GM23338 (cell line): Measurements from ENCODE around the gene GAD1.

Source experiments
- CREB1 ChIP-seq: fragments of 250-450 bp; sonication (Bioruptor Pico); IDR thresholded peaks from 2 replicates; pipeline ENCODE4 v1.5.0; 2020; ENCODE audit warnings: low read depth, mild to moderate bottlenecking, moderate library complexity
- EZH2 ChIP-seq: fragments of 200-600 bp; sonication (generic); IDR thresholded peaks from one replicate; pipeline ENCODE4 v1.8.0; 2017; ENCODE audit warnings: antibody characterized with exemption, mild to moderate bottlenecking, low read depth; ENCODE audit not compliant: unreplicated experiment
- EZH2phosphoT487 ChIP-seq: fragments of 200-600 bp; sonication (generic); IDR thresholded peaks from one replicate; pipeline ENCODE4 v1.8.1; 2018; ENCODE audit warnings: antibody characterized with exemption; ENCODE audit not compliant: unreplicated experiment
- JUNB ChIP-seq: IDR thresholded peaks from one replicate; pipeline ENCODE4 v1.6.1; 2016; ENCODE audit warnings: antibody characterized with exemption; ENCODE audit not compliant: unreplicated experiment
- NANOG ChIP-seq: IDR thresholded peaks from 2 replicates; pipeline ENCODE4 v1.6.1; 2016; ENCODE audit warnings: antibody characterized with exemption, borderline replicate concordance
- POLR2AphosphoS5 ChIP-seq: IDR thresholded peaks from 2 replicates; pipeline ENCODE4 v1.6.1; 2016; ENCODE audit warnings: antibody characterized with exemption, low read depth
- STAT1 ChIP-seq: IDR thresholded peaks from one replicate; pipeline ENCODE4 v1.6.1; 2016; ENCODE audit warnings: antibody characterized with exemption; ENCODE audit not compliant: unreplicated experiment
- ZNF331 ChIP-seq: fragments of 250-450 bp; sonication (Bioruptor Pico); IDR thresholded peaks from 2 replicates; pipeline ENCODE4 v1.5.0; 2020; ENCODE audit warnings: low read depth, mild to moderate bottlenecking, moderate library complexity
- TF ChIP-seq, protein P1 (sequence below), 2 experiments: fragments of 200-600 bp in 1 of 2; sonication (generic) in 1 of 2; conservative IDR thresholded peaks; 2 replicates each; pipeline versions ENCODE4 v1.5.1 to v1.6.1; 2016 to 2017; ENCODE audit warnings: antibody characterized with exemption in 2 of 2, low read depth in 2 of 2, mild to moderate bottlenecking in 2 of 2, moderate library complexity in 1 of 2
- TF ChIP-seq, protein P2 (sequence below): IDR thresholded peaks from one replicate; pipeline ENCODE4 v1.6.1; 2018; ENCODE audit warnings: antibody characterized with exemption; ENCODE audit not compliant: unreplicated experiment
- TF ChIP-seq, protein P3 (sequence below): fragments of 250-450 bp; sonication (Bioruptor Pico); IDR thresholded peaks from 2 replicates; pipeline ENCODE4 v1.5.0; 2020; ENCODE audit warnings: mild to moderate bottlenecking, moderate library complexity

DNA sequence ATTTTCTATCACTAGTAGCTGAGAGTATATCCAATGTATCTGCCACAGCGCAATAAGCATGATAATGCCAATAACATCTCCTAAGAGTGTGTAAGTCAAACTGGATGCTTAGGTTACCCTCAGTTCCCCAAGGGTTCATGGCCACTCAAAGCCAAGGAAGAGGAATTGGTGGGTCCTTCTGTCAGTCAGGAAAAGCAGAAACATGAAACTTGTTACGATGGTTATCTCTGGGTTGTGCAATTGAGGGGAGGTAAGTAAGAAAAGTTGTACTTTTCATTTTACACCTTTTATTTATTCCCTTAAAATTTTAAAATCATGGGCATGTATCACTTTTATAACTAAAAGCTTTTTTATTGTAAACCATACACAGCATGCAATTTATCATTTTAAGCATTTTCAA is 10.1 kb upstream of the GAD1 start:
- TF ChIP-seq, protein P1, sequence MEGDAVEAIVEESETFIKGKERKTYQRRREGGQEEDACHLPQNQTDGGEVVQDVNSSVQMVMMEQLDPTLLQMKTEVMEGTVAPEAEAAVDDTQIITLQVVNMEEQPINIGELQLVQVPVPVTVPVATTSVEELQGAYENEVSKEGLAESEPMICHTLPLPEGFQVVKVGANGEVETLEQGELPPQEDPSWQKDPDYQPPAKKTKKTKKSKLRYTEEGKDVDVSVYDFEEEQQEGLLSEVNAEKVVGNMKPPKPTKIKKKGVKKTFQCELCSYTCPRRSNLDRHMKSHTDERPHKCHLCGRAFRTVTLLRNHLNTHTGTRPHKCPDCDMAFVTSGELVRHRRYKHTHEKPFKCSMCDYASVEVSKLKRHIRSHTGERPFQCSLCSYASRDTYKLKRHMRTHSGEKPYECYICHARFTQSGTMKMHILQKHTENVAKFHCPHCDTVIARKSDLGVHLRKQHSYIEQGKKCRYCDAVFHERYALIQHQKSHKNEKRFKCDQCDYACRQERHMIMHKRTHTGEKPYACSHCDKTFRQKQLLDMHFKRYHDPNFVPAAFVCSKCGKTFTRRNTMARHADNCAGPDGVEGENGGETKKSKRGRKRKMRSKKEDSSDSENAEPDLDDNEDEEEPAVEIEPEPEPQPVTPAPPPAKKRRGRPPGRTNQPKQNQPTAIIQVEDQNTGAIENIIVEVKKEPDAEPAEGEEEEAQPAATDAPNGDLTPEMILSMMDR (conservative IDR thresholded peaks at IDR 0.05; ENCODE audit: low read depth in 2 of 2): no peak
- TF ChIP-seq POLR2AphosphoS5 (no peak), STAT1 (no peak), EZH2phosphoT487 (no peak), EZH2 (no peak), CREB1 (no peak), ZNF331 (CRISPR knock-in tag) (no peak), JUNB (no peak), NANOG (no peak)
- TF ChIP-seq, protein P2, sequence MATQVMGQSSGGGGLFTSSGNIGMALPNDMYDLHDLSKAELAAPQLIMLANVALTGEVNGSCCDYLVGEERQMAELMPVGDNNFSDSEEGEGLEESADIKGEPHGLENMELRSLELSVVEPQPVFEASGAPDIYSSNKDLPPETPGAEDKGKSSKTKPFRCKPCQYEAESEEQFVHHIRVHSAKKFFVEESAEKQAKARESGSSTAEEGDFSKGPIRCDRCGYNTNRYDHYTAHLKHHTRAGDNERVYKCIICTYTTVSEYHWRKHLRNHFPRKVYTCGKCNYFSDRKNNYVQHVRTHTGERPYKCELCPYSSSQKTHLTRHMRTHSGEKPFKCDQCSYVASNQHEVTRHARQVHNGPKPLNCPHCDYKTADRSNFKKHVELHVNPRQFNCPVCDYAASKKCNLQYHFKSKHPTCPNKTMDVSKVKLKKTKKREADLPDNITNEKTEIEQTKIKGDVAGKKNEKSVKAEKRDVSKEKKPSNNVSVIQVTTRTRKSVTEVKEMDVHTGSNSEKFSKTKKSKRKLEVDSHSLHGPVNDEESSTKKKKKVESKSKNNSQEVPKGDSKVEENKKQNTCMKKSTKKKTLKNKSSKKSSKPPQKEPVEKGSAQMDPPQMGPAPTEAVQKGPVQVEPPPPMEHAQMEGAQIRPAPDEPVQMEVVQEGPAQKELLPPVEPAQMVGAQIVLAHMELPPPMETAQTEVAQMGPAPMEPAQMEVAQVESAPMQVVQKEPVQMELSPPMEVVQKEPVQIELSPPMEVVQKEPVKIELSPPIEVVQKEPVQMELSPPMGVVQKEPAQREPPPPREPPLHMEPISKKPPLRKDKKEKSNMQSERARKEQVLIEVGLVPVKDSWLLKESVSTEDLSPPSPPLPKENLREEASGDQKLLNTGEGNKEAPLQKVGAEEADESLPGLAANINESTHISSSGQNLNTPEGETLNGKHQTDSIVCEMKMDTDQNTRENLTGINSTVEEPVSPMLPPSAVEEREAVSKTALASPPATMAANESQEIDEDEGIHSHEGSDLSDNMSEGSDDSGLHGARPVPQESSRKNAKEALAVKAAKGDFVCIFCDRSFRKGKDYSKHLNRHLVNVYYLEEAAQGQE: no peak
- TF ChIP-seq, protein P3, sequence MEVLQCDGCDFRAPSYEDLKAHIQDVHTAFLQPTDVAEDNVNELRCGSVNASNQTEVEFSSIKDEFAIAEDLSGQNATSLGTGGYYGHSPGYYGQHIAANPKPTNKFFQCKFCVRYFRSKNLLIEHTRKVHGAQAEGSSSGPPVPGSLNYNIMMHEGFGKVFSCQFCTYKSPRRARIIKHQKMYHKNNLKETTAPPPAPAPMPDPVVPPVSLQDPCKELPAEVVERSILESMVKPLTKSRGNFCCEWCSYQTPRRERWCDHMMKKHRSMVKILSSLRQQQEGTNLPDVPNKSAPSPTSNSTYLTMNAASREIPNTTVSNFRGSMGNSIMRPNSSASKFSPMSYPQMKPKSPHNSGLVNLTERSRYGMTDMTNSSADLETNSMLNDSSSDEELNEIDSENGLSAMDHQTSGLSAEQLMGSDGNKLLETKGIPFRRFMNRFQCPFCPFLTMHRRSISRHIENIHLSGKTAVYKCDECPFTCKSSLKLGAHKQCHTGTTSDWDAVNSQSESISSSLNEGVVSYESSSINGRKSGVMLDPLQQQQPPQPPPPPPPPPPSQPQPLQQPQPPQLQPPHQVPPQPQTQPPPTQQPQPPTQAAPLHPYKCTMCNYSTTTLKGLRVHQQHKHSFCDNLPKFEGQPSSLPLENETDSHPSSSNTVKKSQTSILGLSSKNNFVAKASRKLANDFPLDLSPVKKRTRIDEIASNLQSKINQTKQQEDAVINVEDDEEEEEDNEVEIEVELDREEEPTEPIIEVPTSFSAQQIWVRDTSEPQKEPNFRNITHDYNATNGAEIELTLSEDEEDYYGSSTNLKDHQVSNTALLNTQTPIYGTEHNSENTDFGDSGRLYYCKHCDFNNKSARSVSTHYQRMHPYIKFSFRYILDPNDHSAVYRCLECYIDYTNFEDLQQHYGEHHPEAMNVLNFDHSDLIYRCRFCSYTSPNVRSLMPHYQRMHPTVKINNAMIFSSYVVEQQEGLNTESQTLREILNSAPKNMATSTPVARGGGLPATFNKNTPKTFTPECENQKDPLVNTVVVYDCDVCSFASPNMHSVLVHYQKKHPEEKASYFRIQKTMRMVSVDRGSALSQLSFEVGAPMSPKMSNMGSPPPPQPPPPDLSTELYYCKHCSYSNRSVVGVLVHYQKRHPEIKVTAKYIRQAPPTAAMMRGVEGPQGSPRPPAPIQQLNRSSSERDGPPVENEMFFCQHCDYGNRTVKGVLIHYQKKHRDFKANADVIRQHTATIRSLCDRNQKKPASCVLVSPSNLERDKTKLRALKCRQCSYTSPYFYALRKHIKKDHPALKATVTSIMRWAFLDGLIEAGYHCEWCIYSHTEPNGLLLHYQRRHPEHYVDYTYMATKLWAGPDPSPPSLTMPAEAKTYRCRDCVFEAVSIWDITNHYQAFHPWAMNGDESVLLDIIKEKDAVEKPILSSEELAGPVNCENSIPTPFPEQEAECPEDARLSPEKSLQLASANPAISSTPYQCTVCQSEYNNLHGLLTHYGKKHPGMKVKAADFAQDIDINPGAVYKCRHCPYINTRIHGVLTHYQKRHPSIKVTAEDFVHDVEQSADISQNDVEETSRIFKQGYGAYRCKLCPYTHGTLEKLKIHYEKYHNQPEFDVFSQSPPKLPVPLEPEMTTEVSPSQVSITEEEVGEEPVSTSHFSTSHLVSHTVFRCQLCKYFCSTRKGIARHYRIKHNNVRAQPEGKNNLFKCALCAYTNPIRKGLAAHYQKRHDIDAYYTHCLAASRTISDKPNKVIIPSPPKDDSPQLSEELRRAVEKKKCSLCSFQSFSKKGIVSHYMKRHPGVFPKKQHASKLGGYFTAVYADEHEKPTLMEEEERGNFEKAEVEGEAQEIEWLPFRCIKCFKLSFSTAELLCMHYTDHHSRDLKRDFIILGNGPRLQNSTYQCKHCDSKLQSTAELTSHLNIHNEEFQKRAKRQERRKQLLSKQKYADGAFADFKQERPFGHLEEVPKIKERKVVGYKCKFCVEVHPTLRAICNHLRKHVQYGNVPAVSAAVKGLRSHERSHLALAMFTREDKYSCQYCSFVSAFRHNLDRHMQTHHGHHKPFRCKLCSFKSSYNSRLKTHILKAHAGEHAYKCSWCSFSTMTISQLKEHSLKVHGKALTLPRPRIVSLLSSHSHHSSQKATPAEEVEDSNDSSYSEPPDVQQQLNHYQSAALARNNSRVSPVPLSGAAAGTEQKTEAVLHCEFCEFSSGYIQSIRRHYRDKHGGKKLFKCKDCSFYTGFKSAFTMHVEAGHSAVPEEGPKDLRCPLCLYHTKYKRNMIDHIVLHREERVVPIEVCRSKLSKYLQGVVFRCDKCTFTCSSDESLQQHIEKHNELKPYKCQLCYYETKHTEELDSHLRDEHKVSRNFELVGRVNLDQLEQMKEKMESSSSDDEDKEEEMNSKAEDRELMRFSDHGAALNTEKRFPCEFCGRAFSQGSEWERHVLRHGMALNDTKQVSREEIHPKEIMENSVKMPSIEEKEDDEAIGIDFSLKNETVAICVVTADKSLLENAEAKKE (CRISPR knock-in tag): no peak
